ENCODE measurements around the gene CLEC20A. TPM values are rescaled to one million over a fixed set of nuclear protein-coding genes. Genes with fewer than 3 reads are reported as not detected.

The CLEC20A gene
- polyA plus RNA-seq, 2 donors, result not detected

DNA sequence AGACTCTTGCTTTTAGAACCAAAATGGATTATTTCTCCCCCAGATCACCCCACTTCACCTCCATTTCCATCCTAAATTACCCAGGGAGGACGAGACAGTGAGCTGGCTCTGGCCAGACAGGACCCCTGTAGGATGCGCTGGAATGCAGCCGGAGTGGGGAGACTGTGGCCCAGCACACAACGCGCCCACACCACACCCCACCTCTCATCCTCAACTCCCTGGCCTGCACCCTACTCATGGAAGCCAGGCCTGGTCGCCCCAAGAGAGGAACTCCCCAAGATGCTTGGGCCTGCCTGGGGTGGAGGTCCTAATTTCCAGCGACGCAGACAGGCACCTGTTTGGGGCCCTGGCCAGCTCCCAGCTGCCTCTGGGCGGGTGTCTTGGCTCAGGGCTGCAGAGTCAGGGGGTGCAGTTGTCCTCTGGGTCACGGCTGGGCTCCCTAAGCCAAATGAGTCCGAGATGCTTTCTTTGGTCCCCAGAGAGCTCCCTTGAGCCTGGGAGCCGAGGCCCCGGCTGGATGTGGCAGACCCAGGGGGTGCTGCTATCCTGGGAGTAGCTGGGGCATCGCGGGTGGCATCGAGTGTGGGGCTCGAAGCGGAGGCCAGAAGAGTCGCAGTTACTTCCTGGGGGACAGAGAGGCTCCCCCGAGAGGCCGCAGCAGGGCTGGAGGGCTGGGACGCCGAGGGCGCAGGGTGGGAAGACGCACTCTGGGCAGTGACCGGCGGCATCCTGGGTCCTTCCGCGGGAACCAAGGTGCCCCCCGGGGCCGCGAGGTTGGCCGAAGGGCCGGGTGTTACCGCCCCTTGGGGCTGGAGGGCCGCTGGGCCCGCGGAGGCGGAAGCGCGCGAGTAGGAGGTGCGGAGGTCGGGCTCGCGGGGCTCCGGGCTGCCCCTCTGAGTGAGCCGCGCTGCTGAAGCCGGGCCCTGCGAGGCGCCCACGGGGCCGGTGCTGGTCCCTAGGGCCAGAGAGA is 10.4 kb downstream of the CLEC20A start:
- no peaks in the 10 kb centered on the region for H3K27me3 ChIP-seq (ENCODE audit: control insufficient read depth in 1 of 2, insufficient read depth in 2 of 2, low read length in 2 of 2)
- WGBS, 2 donors, result 46% methylated on average over 46 to 54 of the region's 54 CpGs
- H3K9me3 ChIP-seq (ENCODE audit: control insufficient read depth in 2 of 2, insufficient read depth in 1 of 2, low read depth in 1 of 2, low read length in 1 of 2), result peaks cover 0 to 2% of the 10 kb centered on the region in 2 donors
- no peak overlapping the region for H3K4me3 ChIP-seq (ENCODE audit: low read depth in 1 of 2, low read length in 2 of 2)
- H3K27ac ChIP-seq (ENCODE audit: low read depth in 2 of 2, low read length in 1 of 2), result no peak overlapping the region
- H3K36me3 ChIP-seq (ENCODE audit: control insufficient read depth in 2 of 2, insufficient read depth in 2 of 2, low read length in 1 of 2), result no peaks in the 10 kb centered on the region
- peaks cover 0 to 6% of the 10 kb centered on the region in 2 donors for H3K4me1 ChIP-seq (ENCODE audit: control insufficient read depth in 2 of 2, insufficient read depth in 2 of 2, low read length in 1 of 2)

DNA sequence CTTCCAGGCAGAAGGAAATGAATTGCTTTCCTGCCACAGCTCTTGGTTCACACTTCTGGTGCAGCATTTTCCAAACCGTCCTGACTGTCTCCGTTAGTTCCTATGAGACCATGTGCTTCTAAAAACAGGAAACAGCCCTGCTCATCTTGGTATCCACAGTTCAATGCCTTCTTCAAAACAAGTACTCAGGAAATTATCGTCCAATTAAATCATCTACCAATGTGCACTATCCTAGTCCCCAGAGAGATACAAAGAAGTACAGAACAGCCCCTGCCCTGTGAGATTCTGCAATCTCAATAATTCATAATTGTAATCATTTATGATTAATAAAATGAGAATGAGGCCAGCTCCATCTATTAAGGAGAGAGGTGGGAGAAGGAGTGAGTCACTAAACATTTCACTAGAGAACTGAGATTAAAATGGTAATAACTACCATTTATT is 11.2 kb downstream of the CLEC20A start:
- no peak overlapping the region for H3K4me3 ChIP-seq (ENCODE audit: low read depth in 1 of 2, low read length in 2 of 2)
- H3K9me3 ChIP-seq (ENCODE audit: control insufficient read depth in 2 of 2, insufficient read depth in 1 of 2, low read depth in 1 of 2, low read length in 1 of 2), result no peaks in the 10 kb centered on the region
- H3K27ac ChIP-seq (ENCODE audit: low read depth in 2 of 2, low read length in 1 of 2), result no peak overlapping the region
- H3K27me3 ChIP-seq (ENCODE audit: control insufficient read depth in 1 of 2, insufficient read depth in 2 of 2, low read length in 2 of 2), result no peaks in the 10 kb centered on the region
- WGBS, 2 donors, result 54 to 63% methylated on average over 3 of the region's 3 CpGs
- H3K4me1 ChIP-seq (ENCODE audit: control insufficient read depth in 2 of 2, insufficient read depth in 2 of 2, low read length in 1 of 2), result peaks cover 0 to 6% of the 10 kb centered on the region in 2 donors
- H3K36me3 ChIP-seq (ENCODE audit: control insufficient read depth in 2 of 2, insufficient read depth in 2 of 2, low read length in 1 of 2), result no peaks in the 10 kb centered on the region

GRCh38 chr1:178484698-178485225 is 12.0 kb downstream of the CLEC20A start:
- peaks cover 0 to 6% of the 10 kb centered on the region in 2 donors for H3K4me1 ChIP-seq (ENCODE audit: control insufficient read depth in 2 of 2, insufficient read depth in 2 of 2, low read length in 1 of 2)
- H3K36me3 ChIP-seq (ENCODE audit: control insufficient read depth in 2 of 2, insufficient read depth in 2 of 2, low read length in 1 of 2), result no peaks in the 10 kb centered on the region
- H3K27ac ChIP-seq (ENCODE audit: low read depth in 2 of 2, low read length in 1 of 2), result no peak overlapping the region
- WGBS, 2 donors, result 61 to 68% methylated on average over 3 of the region's 3 CpGs
- no peaks in the 10 kb centered on the region for H3K27me3 ChIP-seq (ENCODE audit: control insufficient read depth in 1 of 2, insufficient read depth in 2 of 2, low read length in 2 of 2)
- no peaks in the 10 kb centered on the region for H3K9me3 ChIP-seq (ENCODE audit: control insufficient read depth in 2 of 2, insufficient read depth in 1 of 2, low read depth in 1 of 2, low read length in 1 of 2)
- no peak overlapping the region for H3K4me3 ChIP-seq (ENCODE audit: low read depth in 1 of 2, low read length in 2 of 2)

DNA sequence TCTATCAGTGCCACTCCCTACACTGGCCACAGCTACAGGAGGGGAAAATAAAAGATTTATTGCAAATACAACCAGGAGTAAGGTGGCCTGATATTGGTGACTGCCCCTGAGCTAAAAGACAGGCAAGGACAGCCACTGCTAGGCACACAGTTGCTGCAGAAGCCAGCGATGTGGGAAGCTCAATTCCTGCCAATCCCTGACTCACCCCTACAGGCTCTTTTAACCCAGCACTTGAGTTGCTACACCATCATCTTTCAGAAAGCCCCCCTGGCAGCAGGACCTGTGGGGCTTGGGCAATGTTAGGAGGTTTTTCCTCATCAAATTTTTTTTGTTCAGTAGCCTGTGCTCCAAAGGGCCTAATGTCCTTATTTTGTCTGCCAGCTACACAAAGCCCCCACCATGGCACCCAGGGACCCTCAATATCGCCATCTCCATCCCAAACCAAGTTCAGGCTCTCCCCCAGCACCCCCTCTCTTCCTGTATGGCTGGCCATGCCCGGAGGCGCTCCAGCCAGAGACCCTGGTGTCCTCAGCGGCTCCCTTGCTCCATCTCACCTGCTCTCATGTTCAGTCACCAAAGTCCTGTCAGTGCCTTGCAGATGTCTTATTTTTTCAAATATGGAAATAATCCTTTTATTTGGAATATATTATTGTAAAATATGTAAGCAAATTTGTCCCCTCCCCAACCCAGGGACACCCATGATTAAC is 13.4 kb downstream of the CLEC20A start:
- H3K9me3 ChIP-seq (ENCODE audit: control insufficient read depth in 2 of 2, insufficient read depth in 1 of 2, low read depth in 1 of 2, low read length in 1 of 2), result no peaks in the 10 kb centered on the region
- no peak overlapping the region for H3K27ac ChIP-seq (ENCODE audit: low read depth in 2 of 2, low read length in 1 of 2)
- 83 to 91% methylated on average over 5 of the region's 5 CpGs for WGBS, 2 donors
- peaks cover 0 to 6% of the 10 kb centered on the region in 2 donors for H3K4me1 ChIP-seq (ENCODE audit: control insufficient read depth in 2 of 2, insufficient read depth in 2 of 2, low read length in 1 of 2)
- no peak overlapping the region for H3K4me3 ChIP-seq (ENCODE audit: low read depth in 1 of 2, low read length in 2 of 2)
- no peaks in the 10 kb centered on the region for H3K27me3 ChIP-seq (ENCODE audit: control insufficient read depth in 1 of 2, insufficient read depth in 2 of 2, low read length in 2 of 2)
- no peaks in the 10 kb centered on the region for H3K36me3 ChIP-seq (ENCODE audit: control insufficient read depth in 2 of 2, insufficient read depth in 2 of 2, low read length in 1 of 2)

GRCh38 chr1:178477841-178478240 is 18.9 kb downstream of the CLEC20A start:
- Histone ChIP-seq H3K4me1 (ENCODE audit: control insufficient read depth in 2 of 2, insufficient read depth in 2 of 2, low read length in 1 of 2) (no peaks in the 10 kb centered on the region), H3K9me3 (ENCODE audit: control insufficient read depth in 2 of 2, insufficient read depth in 1 of 2, low read depth in 1 of 2, low read length in 1 of 2) (no peaks in the 10 kb centered on the region), H3K36me3 (ENCODE audit: control insufficient read depth in 2 of 2, insufficient read depth in 2 of 2, low read length in 1 of 2) (peaks cover 5 to 6% of the 10 kb centered on the region in 2 donors), H3K27me3 (ENCODE audit: control insufficient read depth in 1 of 2, insufficient read depth in 2 of 2, low read length in 2 of 2) (no peaks in the 10 kb centered on the region), H3K27ac (ENCODE audit: low read depth in 2 of 2, low read length in 1 of 2) (no peak overlapping the region), H3K4me3 (ENCODE audit: low read depth in 1 of 2, low read length in 2 of 2) (no peak overlapping the region)
- 59 to 66% methylated on average over 1 of the region's 1 CpG for WGBS, 2 donors

DNA sequence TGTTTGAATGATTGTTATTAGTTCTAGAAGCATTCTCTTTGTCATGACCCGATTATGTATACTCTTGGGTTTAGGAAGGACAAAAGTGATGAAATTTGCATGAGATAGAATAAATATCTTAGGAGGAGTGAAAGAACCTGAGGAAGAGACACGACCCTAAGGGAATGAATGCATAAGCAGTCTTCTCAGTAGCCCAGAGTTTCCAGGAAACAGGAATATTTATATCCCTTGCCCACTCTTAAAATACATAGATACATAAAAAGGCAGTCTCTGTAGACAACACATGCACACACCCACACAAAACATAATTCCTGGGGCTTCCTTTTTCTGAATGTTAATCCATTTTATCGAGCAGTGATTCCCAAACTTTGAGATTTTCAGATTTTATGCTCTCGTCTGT is 19.4 kb downstream of the CLEC20A start:
- Histone ChIP-seq H3K27me3 (ENCODE audit: control insufficient read depth in 1 of 2, insufficient read depth in 2 of 2, low read length in 2 of 2) (no peaks in the 10 kb centered on the region), H3K27ac (ENCODE audit: low read depth in 2 of 2, low read length in 1 of 2) (no peak overlapping the region), H3K4me3 (ENCODE audit: low read depth in 1 of 2, low read length in 2 of 2) (no peak overlapping the region), H3K9me3 (ENCODE audit: control insufficient read depth in 2 of 2, insufficient read depth in 1 of 2, low read depth in 1 of 2, low read length in 1 of 2) (no peaks in the 10 kb centered on the region), H3K36me3 (ENCODE audit: control insufficient read depth in 2 of 2, insufficient read depth in 2 of 2, low read length in 1 of 2) (peaks cover 5 to 8% of the 10 kb centered on the region in 2 donors), H3K4me1 (ENCODE audit: control insufficient read depth in 2 of 2, insufficient read depth in 2 of 2, low read length in 1 of 2) (no peaks in the 10 kb centered on the region)
- WGBS, 2 donors, result 76 to 85% methylated on average over 4 of the region's 4 CpGs

DNA sequence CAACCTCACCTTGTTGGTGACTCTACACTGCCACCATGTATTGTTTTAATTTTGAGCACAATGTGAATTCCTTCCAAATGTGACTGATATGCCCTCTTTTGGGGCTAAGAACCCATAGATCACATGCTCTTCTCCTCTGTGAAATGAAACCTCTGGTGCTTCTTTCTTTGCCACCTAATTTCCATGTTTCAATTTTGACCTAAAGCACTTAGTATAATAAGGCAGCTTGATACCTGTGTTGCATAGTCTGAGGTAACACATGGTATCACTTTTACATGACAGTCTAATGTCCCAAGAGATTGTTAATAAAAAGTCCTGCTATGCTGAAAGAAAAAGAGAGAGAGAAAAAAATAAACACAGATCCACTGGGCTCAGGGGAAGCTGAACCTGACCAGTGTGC is 24.2 kb downstream of the CLEC20A start:
- no peaks in the 10 kb centered on the region for H3K4me1 ChIP-seq (ENCODE audit: control insufficient read depth in 2 of 2, insufficient read depth in 2 of 2, low read length in 1 of 2)
- no peak overlapping the region for H3K27ac ChIP-seq (ENCODE audit: low read depth in 2 of 2, low read length in 1 of 2)
- H3K9me3 ChIP-seq (ENCODE audit: control insufficient read depth in 2 of 2, insufficient read depth in 1 of 2, low read depth in 1 of 2, low read length in 1 of 2), result no peaks in the 10 kb centered on the region
- peaks cover 10 to 15% of the 10 kb centered on the region in 2 donors for H3K36me3 ChIP-seq (ENCODE audit: control insufficient read depth in 2 of 2, insufficient read depth in 2 of 2, low read length in 1 of 2)
- H3K27me3 ChIP-seq (ENCODE audit: control insufficient read depth in 1 of 2, insufficient read depth in 2 of 2, low read length in 2 of 2), result no peaks in the 10 kb centered on the region
- no peak overlapping the region for H3K4me3 ChIP-seq (ENCODE audit: low read depth in 1 of 2, low read length in 2 of 2)

DNA sequence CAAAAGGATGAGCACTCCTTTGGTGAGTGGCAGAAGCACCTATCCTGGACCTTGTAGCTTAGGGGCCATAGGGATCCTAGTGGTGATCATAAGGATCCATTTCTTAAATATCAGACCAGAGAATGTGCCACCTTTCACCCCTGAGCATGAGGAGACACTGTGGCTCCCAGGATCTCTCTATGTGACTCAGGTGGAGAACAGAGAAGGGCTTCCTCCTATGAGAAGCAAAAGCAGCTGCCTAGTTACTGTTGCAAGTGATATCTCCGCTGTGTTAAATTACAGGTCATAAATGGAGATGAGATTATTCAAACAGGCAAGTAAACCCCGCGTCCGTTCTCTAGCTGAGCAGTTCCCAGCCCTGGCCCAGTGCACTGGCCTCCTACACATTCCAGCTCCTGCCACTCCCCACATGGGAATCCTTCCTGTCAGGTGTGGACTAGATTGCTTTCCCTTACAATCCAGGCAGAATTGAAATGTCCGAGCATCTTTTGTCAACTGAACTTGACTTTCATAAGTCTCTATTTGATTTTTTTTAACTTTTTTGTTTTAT is 26.3 kb downstream of the CLEC20A start:
- 75% methylated on average over 5 of the region's 5 CpGs for WGBS, 2 donors
- Histone ChIP-seq H3K27me3 (ENCODE audit: control insufficient read depth in 1 of 2, insufficient read depth in 2 of 2, low read length in 2 of 2) (no peaks in the 10 kb centered on the region), H3K4me1 (ENCODE audit: control insufficient read depth in 2 of 2, insufficient read depth in 2 of 2, low read length in 1 of 2) (no peaks in the 10 kb centered on the region), H3K27ac (ENCODE audit: low read depth in 2 of 2, low read length in 1 of 2) (no peak overlapping the region), H3K9me3 (ENCODE audit: control insufficient read depth in 2 of 2, insufficient read depth in 1 of 2, low read depth in 1 of 2, low read length in 1 of 2) (no peaks in the 10 kb centered on the region), H3K4me3 (ENCODE audit: low read depth in 1 of 2, low read length in 2 of 2) (no peak overlapping the region), H3K36me3 (ENCODE audit: control insufficient read depth in 2 of 2, insufficient read depth in 2 of 2, low read length in 1 of 2) (peaks cover 11 to 16% of the 10 kb centered on the region in 2 donors)

GRCh38 chr1:178467837-178468236 is 28.9 kb downstream of the CLEC20A start:
- H3K9me3 ChIP-seq (ENCODE audit: control insufficient read depth in 2 of 2, insufficient read depth in 1 of 2, low read depth in 1 of 2, low read length in 1 of 2), result no peaks in the 10 kb centered on the region
- H3K27me3 ChIP-seq (ENCODE audit: control insufficient read depth in 1 of 2, insufficient read depth in 2 of 2, low read length in 2 of 2), result no peaks in the 10 kb centered on the region
- no peaks in the 10 kb centered on the region for H3K4me1 ChIP-seq (ENCODE audit: control insufficient read depth in 2 of 2, insufficient read depth in 2 of 2, low read length in 1 of 2)
- no peak overlapping the region for H3K4me3 ChIP-seq (ENCODE audit: low read depth in 1 of 2, low read length in 2 of 2)
- peaks cover 6 to 12% of the 10 kb centered on the region in 2 donors for H3K36me3 ChIP-seq (ENCODE audit: control insufficient read depth in 2 of 2, insufficient read depth in 2 of 2, low read length in 1 of 2)
- H3K27ac ChIP-seq (ENCODE audit: low read depth in 2 of 2, low read length in 1 of 2), result no peak overlapping the region

Measured in esophagus (tissue), 2 donors.